HG03045 (cell line): ENCODE measurements around the gene SEC31B.

Experiments used
- ATAC-seq: cut with Tn5 transposase; IDR thresholded peaks from one replicate; pipeline ENCODE4 v1.9.1; 2021; ENCODE audit warnings: mild to moderate bottlenecking, moderate library complexity; ENCODE audit not compliant: unreplicated experiment

The SEC31B gene

DNA sequence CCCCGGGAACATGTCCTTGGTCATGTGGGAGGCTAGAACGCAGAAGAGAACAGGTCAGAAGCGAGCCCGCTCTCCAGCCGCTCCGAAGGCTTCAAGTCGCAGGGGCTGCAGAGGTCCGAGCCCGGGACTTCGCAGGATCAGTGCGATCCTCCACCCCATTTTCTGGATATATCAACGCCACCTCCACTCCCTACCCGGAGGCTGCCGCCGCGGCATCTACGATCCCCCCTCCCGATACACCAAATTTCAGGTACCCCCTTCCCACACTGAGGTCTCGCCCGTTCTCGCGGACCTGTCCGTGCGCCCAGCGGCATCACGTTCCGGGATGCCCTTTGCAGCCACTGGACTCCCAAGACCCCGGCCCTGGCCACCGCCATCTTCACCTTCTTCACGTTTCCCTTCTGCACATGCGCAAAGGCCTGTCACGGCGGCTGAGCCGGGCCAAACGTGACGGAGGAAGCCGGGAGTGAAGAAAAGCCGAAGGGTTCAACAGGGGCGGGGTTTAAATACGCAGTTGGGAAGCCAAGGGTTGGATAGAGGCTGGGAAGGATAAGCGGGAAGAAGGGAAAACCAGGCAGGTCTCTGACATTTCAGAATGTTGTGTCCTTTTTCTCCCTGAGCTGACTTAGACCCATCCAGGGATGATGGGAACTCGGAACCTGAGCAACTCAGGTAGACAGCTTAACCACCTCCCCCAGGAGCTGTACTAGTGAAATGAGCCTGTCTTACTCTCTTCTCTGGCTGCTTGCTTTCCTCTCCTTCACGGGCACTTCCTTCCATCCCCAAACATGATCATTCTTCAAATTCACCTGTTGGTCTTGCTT lies 10.0 kb upstream of the SEC31B start, which contains the start of gene NDUFB8:
Gene NDUFB8 (minus strand): TSS at position 397 of the 824 bp plus-strand sequence. CDS start 20 bp downstream, at position 377.
- peak; percentile 80 for ATAC-seq

GRCh38 chr10:100528921-100529474 lies 9.3 kb upstream of the SEC31B start:
- ATAC-seq: no peak

- ATAC-seq: no peak
Measured at GRCh38 chr10:100528123-100528886, 8.6 kb upstream of the SEC31B start.

DNA sequence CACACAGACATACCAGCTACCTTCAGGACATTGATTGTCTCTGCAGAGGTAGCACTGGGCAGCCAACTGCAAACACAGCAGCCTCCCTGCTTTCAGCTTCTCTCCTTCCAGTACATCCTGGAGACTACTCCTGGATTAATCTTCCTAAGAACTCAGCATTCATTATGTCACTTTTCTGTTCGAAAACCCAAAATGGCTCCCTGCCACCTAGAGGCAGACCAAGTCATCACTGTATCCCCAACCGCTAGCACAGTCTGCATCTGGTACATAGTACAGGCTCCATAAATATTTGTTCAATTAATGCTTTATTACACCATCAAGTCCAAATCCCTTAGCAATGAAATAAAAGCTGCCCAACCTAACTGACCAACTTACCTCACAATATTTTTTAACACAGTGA lies 5.0 kb upstream of the SEC31B start:
- ATAC-seq: no peak

- ATAC-seq: no peak
Measured at GRCh38 chr10:100524206-100524605, 4.5 kb upstream of the SEC31B start.

GRCh38 chr10:100522945-100523344 lies 3.3 kb upstream of the SEC31B start:
- no peak for ATAC-seq

DNA sequence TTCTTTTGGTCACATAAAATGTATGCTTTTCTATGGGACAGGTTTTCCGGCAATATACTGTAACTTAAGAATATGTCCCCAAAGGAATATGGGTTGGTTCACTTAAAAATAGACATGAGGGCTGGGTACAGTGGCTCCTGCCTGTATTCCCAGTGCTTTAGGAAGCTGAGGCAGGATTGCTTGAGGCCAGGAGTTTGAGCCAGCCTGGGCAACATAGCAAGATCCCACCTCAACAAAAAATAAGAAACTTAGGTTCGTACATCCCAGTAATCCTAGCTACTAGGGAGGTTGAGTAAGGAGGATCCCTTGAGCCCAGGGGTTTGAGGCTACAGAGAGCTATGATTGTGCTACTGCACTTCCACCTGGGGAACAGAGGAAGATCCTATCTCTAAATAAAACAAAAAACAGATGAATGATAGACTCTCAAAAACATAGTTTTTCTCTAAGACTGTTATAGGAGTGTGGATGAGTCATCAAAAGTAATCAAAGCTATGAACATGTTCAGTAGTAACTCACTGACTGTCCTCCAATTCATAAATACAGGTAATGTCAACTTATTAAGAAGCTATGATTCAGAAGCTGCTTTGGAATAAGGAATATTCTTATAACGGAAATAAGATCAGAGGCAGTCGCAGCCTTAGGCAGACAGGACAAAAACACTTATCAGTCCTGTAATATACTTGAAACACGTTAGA lies 2.6 kb upstream of the SEC31B start:
- no peak for ATAC-seq

DNA sequence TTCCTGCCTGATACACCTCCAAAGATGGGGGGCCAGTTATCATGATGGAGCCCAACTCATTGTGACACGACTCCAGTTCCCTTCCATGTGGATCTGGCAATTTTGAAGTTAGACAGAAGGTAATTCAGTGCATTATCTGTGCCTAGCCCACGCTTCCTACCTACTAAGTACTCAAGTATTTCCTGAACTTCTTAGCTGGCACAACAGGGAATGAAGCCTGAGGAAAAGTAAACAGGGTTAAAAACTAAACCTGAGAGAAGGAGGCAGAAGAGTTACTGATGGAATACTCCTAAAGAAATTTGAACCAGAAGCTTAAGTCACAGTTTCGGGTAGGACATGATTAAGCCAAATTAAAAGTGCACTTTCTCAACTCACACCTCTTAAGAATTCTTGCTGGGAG lies 1.1 kb upstream of the SEC31B start:
- ATAC-seq: no peak

DNA sequence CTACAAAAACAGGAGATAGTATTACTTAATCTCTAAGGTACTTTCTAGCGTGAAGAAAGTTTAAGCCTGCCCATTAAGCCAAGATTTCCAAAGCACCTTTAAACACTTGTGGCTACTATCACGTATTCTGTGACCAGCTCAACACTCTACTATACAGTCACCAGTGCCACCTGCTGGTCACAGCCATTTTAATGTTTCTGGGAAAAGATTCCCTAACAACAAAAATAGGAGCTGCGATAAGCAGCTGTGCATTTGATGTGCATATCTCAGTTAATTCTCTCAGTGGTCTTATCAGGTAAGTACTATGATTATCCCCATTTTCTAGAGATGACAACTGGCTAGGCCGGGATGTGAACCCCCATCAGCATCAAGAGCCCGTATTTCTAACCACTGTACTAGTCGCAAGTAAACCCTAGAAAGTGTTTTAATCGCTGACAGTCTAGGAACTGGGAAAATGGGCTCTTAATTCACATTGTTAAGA lies 860 bp downstream of the SEC31B start:
- ATAC-seq: no peak

GRCh38 chr10:100516847-100517246 lies 2.8 kb downstream of the SEC31B start:
- ATAC-seq: no peak

- no peak for ATAC-seq
Measured at GRCh38 chr10:100515612-100516011, 4.0 kb downstream of the SEC31B start.

DNA sequence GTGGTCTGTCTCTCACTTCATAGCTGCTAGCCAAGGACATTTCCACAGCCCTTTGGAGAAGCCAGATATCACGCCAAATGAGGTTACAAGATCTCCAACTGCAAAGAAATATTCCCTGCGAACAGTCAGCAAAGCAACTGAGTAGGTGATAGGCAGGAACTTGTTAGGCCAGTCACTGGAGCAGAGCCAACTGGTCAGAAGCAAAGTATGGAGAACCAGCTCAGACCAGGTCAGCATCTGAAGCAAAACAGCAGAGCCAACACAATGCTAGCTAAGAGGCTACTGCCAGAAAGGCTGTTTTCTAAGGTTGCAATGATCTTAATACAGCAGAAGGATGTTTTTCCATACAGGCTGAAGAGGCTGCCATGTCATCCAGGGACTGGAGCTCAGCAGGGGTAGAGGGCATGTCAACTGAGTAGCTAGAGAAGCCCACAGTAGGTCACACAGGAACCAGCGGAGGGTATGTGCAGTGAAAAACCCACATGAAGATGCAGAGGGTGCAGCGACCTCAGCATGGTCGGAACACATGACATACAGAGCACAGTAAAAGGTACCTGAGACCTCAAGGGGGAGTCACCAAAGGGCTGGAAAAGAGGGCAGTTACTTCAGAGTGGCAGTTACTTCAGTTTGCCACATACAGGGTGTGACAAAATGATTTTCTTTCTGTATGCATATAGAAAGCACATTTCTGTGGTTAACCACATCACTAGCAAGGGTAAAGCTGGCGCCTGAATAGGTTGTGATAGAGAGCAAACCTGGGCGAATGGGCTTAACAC lies 8.9 kb downstream of the SEC31B start:
- ATAC-seq: no peak

DNA sequence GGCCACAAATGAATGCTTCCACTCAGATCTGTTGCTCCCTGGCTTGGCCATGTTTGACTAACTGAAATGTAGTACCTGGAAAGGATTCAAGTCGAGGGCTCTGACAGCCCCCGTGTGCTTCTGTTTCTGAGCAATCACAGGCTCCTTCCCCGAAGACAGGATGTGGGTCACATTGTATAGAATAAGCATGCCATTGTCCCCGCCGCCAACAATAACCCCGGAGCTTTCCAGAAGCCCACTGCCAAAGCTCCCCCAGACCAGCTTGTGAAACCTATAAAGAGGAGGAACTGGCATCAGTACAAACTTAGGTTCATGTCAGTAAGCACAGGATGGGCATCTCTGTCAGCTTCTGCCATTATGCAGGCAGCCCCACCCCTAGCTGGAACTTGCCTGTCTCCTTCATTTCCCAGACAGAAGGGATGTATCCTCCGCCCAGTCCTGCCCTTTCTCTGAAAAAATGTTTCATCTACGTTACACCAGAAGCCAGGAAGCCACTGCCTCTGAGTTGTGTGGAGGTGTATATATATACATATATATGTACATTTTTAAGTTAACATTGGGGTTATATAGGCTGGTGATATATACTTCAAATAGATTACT lies 10.3 kb downstream of the SEC31B start:
- ATAC-seq: no peak

GRCh38 chr10:100508691-100509150 lies 10.9 kb downstream of the SEC31B start:
- ATAC-seq: no peak

GRCh38 chr10:100508266-100508665 lies 11.4 kb downstream of the SEC31B start:
- ATAC-seq: no peak

GRCh38 chr10:100507357-100507732 lies 12.3 kb downstream of the SEC31B start:
- ATAC-seq: no peak

DNA sequence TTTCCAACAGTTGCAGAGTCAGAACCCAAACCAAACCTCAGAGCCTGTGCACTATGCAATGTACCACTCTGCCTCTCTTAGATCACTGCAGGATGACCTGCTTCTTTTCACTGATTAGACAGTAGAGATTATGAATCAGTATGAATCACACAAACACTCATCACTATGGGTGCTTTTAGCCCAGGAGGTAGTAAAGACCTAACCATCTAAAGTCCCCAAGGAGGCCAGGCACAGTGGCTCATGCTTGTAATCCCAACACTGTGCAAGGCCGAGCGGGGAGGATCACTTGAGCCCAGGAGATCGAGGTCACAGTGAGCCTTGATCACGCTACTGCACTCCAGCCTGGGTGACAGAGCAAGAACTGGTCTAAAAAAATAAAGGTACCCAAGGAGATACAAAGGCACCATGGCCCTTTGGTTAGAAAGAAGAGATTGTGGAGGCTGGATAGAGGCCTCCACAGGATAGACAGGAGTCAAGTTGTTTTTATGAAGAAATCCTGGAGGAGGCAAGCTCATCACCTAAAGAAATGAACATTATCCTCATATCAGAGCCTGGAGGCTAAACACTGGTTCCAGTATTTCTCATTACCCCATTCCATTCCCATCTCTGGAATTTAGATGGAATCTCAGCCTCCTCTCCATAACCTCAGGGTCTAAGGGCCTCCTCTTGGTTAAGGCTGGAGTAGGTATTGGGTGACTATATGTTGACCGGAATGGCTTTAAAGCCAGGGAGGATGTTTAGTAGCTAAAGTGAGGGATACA lies 12.9 kb downstream of the SEC31B start:
- ATAC-seq: no peak

GRCh38 chr10:100505164-100505563 lies 14.5 kb downstream of the SEC31B start:
- no peak for ATAC-seq

DNA sequence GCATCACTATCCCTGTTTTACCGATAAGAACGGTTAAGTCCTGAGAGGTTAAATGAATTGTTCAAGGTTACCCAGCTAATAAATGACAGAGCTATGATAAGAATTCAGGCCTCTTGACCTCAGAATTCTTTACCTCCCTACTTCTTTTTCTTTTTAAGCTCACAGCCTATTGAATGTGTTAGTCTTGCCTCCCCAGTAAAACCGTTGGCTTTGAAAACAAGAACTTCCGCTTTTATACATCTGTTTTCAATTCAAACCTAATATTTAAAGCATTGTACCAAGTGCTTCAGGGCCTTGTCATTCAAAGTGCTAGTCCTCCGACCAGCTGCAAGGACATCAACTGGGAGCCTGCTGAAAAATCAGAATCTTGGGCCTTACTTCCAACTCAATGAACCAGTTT lies 15.6 kb downstream of the SEC31B start:
- no peak for ATAC-seq
